H1 (cell line): Measurements from ENCODE around the gene SBF1. TPM values are rescaled to one million over a fixed set of nuclear protein-coding genes. Genes with fewer than 3 reads are reported as not detected.

Experiments used
- CTCF ChIA-PET: fragments of 300-600 bp; sonication (Branson Sonifier 250); formaldehyde crosslinking; loops from one replicate; lab custom pipeline; 2021; ENCODE audit not compliant: partially characterized antibody; lab: Charles Lee
- POLR2A ChIA-PET: fragments of 300-600 bp; sonication (Branson Sonifier 250); formaldehyde crosslinking; loops from one replicate; lab custom pipeline; 2021; ENCODE audit warnings: inconsistent platforms; ENCODE audit not compliant: partially characterized antibody; lab: Charles Lee
- DNase-seq, 2 experiments: peaks; one replicate each; pipeline versions ENCODE4 v3.0.0 to v3.0.0-alpha.2; 2010 to 2022; ENCODE audit warnings: low spot score in 2 of 2, low read depth in 1 of 2, mixed read lengths in 1 of 2
- FAIRE-seq: peaks from 2 replicates; lab custom pipeline; 2011; peaks lifted over from hg19 to GRCh38; lab: Jason Lieb, UNC
- H2AFZ ChIP-seq: 2 replicates; pipeline ENCODE4 v1.8.1; 2012; ENCODE audit warnings: low read length, inconsistent platforms
- H2AK5ac ChIP-seq: 2 replicates; pipeline ENCODE4 v1.6.1; 2013; ENCODE audit warnings: low read depth, low read length
- H2BK120ac ChIP-seq: replicated peaks from 2 replicates; pipeline ENCODE3; 2013; ENCODE audit warnings: low read depth, low read length, inconsistent platforms
- H2BK12ac ChIP-seq: 2 replicates; pipeline ENCODE4 v1.6.1; 2013; ENCODE audit warnings: low read depth, low read length
- H2BK15ac ChIP-seq: 2 replicates; pipeline ENCODE4 v1.6.1; 2013; ENCODE audit warnings: low read length
- H2BK20ac ChIP-seq: 2 replicates; pipeline ENCODE4 v1.6.1; 2013; ENCODE audit warnings: low read length
- H2BK5ac ChIP-seq: 2 replicates; pipeline ENCODE4 v1.6.1; 2013; ENCODE audit warnings: low read depth, low read length
- H3K14ac ChIP-seq: 2 replicates; pipeline ENCODE4 v1.6.1; 2013; ENCODE audit warnings: inconsistent platforms; ENCODE audit not compliant: insufficient read length
- H3K18ac ChIP-seq: 2 replicates; pipeline ENCODE4 v1.6.1; 2013; ENCODE audit warnings: low read length; ENCODE audit errors: extremely low read depth
- H3K23ac ChIP-seq: 2 replicates; pipeline ENCODE4 v1.6.1; 2013; ENCODE audit warnings: inconsistent platforms; ENCODE audit not compliant: insufficient read length
- H3K23me2 ChIP-seq: 2 replicates; pipeline ENCODE4 v1.6.1; 2013; ENCODE audit warnings: low read depth, low read length
- H3K27ac ChIP-seq: 2 replicates; pipeline ENCODE4 v1.6.1; 2011; ENCODE audit warnings: low read depth, low read length, inconsistent platforms
- H3K27me3 ChIP-seq, 4 experiments: replicated peaks in 1 of 4; 1 replicate in 1 of 4; 2 replicates in 3 of 4; pipeline versions ENCODE4 v1.6.1 to v1.8.1; 2011 to 2013; ENCODE audit warnings: low read length in 3 of 4, mild to moderate bottlenecking in 3 of 4, inconsistent platforms in 2 of 4, mixed read lengths in 2 of 4, moderate library complexity in 1 of 4; ENCODE audit not compliant: control insufficient read depth in 3 of 4, insufficient read depth in 3 of 4; ENCODE audit errors: extremely low read depth in 1 of 4
- H3K36me3 ChIP-seq, 4 experiments: 2 replicates each; pipeline versions ENCODE4 v1.6.1 to v1.8.1; 2011 to 2013; ENCODE audit warnings: mild to moderate bottlenecking in 4 of 4, low read length in 3 of 4, moderate library complexity in 2 of 4, control low read depth in 1 of 4, inconsistent platforms in 1 of 4; ENCODE audit not compliant: insufficient read depth in 4 of 4, control insufficient read depth in 2 of 4
- H3K4ac ChIP-seq: replicated peaks from 2 replicates; pipeline ENCODE3; 2013; ENCODE audit warnings: low read length, low read depth, mixed read lengths, inconsistent platforms; ENCODE audit not compliant: insufficient read length
- H3K4me1 ChIP-seq, 4 experiments: replicated peaks in 1 of 4; 1 replicate in 1 of 4; 2 replicates in 3 of 4; pipeline versions ENCODE4 v1.6.1 to v1.8.1; 2011 to 2013; ENCODE audit warnings: low read length in 3 of 4, inconsistent platforms in 2 of 4, mixed read lengths in 1 of 4; ENCODE audit not compliant: insufficient read depth in 4 of 4, control insufficient read depth in 3 of 4
- H3K4me2 ChIP-seq, 2 experiments: 2 replicates each; pipeline versions ENCODE4 v1.6.1 to v1.8.1; 2011 to 2013; ENCODE audit warnings: low read depth in 2 of 2, low read length in 2 of 2, control low read depth in 1 of 2, inconsistent platforms in 1 of 2, mild to moderate bottlenecking in 1 of 2; ENCODE audit not compliant: insufficient read depth in 1 of 2
- H3K4me3 ChIP-seq, 4 experiments: fragments of 200-600, 300-600 bp in 1 of 4; sonication (generic), shearing (Covaris generic), sonication (Bioruptor Twin) in 1 of 4; 2 replicates each; pipeline versions ENCODE4 v1.5.1 to v1.8.1; 2011 to 2016; ENCODE audit warnings: low read length in 4 of 4, low read depth in 3 of 4, control low read depth in 2 of 4, inconsistent platforms in 2 of 4, mild to moderate bottlenecking in 2 of 4, mixed read lengths in 1 of 4, moderate library complexity in 1 of 4; ENCODE audit not compliant: insufficient read depth in 2 of 4; ENCODE audit errors: extremely low read depth in 1 of 4
- H3K56ac ChIP-seq: replicated peaks from 2 replicates; pipeline ENCODE3; 2013; ENCODE audit warnings: low read depth, mild to moderate bottlenecking, mixed read lengths, low read length, inconsistent platforms; ENCODE audit not compliant: insufficient read length
- H3K79me1 ChIP-seq: 2 replicates; pipeline ENCODE4 v1.6.1; 2013; ENCODE audit warnings: low read depth, low read length, control low read depth
- H3K79me2 ChIP-seq, 2 experiments: 2 replicates each; pipeline versions ENCODE4 v1.6.1 to v1.8.1; 2012 to 2013; ENCODE audit warnings: low read length in 2 of 2, mild to moderate bottlenecking in 2 of 2, inconsistent platforms in 1 of 2; ENCODE audit not compliant: insufficient read depth in 2 of 2, control insufficient read depth in 1 of 2
- H3K9ac ChIP-seq, 4 experiments: replicated peaks in 1 of 4; 1 replicate in 1 of 4; 2 replicates in 3 of 4; pipeline versions ENCODE4 v1.6.1 to v1.8.1; 2011 to 2013; ENCODE audit warnings: low read depth in 3 of 4, low read length in 3 of 4, control low read depth in 2 of 4, mild to moderate bottlenecking in 2 of 4, moderate library complexity in 2 of 4, inconsistent platforms in 1 of 4; ENCODE audit errors: extremely low read depth in 1 of 4
- H3K9me3 ChIP-seq, 2 experiments: 2 replicates each; pipeline versions ENCODE4 v1.6.1 to v1.8.1; 2012 to 2013; ENCODE audit warnings: mild to moderate bottlenecking in 2 of 2, moderate library complexity in 2 of 2, control low read depth in 1 of 2, inconsistent platforms in 1 of 2, low read depth in 1 of 2, low read length in 1 of 2, mixed read lengths in 1 of 2; ENCODE audit not compliant: insufficient read depth in 2 of 2
- H4K20me1 ChIP-seq, 2 experiments: replicated peaks in 1 of 2; 2 replicates each; pipeline versions ENCODE3 to v1.8.1; 2011 to 2013; ENCODE audit warnings: inconsistent platforms in 2 of 2, low read length in 2 of 2, mild to moderate bottlenecking in 1 of 2; ENCODE audit not compliant: insufficient read depth in 2 of 2, control insufficient read depth in 1 of 2
- H4K5ac ChIP-seq: 2 replicates; pipeline ENCODE4 v1.6.1; 2013; ENCODE audit warnings: low read length, low read depth, mixed read lengths, inconsistent platforms; ENCODE audit not compliant: insufficient read length
- H4K8ac ChIP-seq: 2 replicates; pipeline ENCODE4 v1.8.0; 2013; ENCODE audit warnings: mild to moderate bottlenecking, moderate library complexity, low read length, inconsistent platforms; ENCODE audit not compliant: insufficient read depth; ENCODE audit errors: extremely low read depth
- H4K91ac ChIP-seq: replicated peaks from 2 replicates; pipeline ENCODE3; 2013; ENCODE audit warnings: low read length, mixed read lengths, inconsistent platforms; ENCODE audit not compliant: insufficient read length
- CBX8 ChIP-seq: fragments of 300-800, 300-1000 bp; sonication (generic); IDR thresholded peaks from 2 replicates; pipeline ENCODE4 v1.7.1; 2016; ENCODE audit warnings: low read depth, low read length, borderline replicate concordance
- CHD1 ChIP-seq: IDR thresholded peaks from 2 replicates; pipeline ENCODE4 v1.6.1; 2012; ENCODE audit warnings: low read depth, low read length, improper control_type of control experiment
- NANOG ChIP-seq: IDR thresholded peaks from 2 replicates; pipeline ENCODE4 v1.6.1; 2011; ENCODE audit warnings: low read length, low read depth, mild to moderate bottlenecking, inconsistent platforms; ENCODE audit not compliant: insufficient read depth, poor library complexity, severe bottlenecking
- SP1 ChIP-seq: IDR thresholded peaks from 2 replicates; pipeline ENCODE4 v1.6.1; 2011; ENCODE audit warnings: low read depth, low read length
- TCF12 ChIP-seq: IDR thresholded peaks from 2 replicates; pipeline ENCODE4 v1.6.1; 2011; ENCODE audit warnings: low read depth, mild to moderate bottlenecking, low read length
- ZNF274 ChIP-seq: IDR thresholded peaks from 2 replicates; pipeline ENCODE4 v1.7.0; 2012; ENCODE audit warnings: low read length, borderline replicate concordance; ENCODE audit errors: extremely low read depth
- WGBS, 2 experiments: shearing (Covaris generic) in 1 of 2; methylation state at CpG; one replicate each; pipeline versions ENCODE4 v1.1.6 to v1.1.7; 2013 to 2015; ENCODE audit warnings: low lambda C conversion rate in 2 of 2, mixed read lengths in 2 of 2, inconsistent platforms in 1 of 2, low coverage in 1 of 2, missing lambda C conversion rate in 1 of 2; ENCODE audit not compliant: insufficient replicate concordance in 2 of 2, insufficient coverage in 1 of 2, insufficient read length in 1 of 2; ENCODE audit errors: extremely low coverage in 1 of 2, missing lambda C conversion rate in 1 of 2; 5-methylcytosine and 5-hydroxymethylcytosine counted together
- polyA plus RNA-seq, 7 experiments: library from polyadenylated mRNA; depleted of rRNA in 3 of 7; stranded (reverse) in 5 of 7; unstranded in 2 of 7; fragments of >200 nt in 5 of 7; fragments of 200-250 nt in 2 of 7; gene quantifications; 1 replicate in 5 of 7; 2 replicates in 1 of 7; 4 replicates in 1 of 7; pipeline versions ENCODE4 v1.2.1 to v1.2.3, GENCODE V29; 2011 to 2013; ENCODE audit warnings: missing spikeins in 2 of 7, mixed read lengths in 2 of 7
- total RNA-seq: library from RNA; stranded (reverse); fragmentation: NEBNext Ultra II Directional; extraction: Animal tissue kit (Norgen Biotek cat#: 25700); gene quantifications from 2 replicates; pipeline ENCODE4 v1.2.1, GENCODE V29; 2021

Gene SBF1
- total and polyA plus RNA-seq, 2 of the 8 experiments (the other 6 are each of a cell fraction or from before 2014, with no cell fraction given): 29.1 to 71.5 TPM

DNA sequence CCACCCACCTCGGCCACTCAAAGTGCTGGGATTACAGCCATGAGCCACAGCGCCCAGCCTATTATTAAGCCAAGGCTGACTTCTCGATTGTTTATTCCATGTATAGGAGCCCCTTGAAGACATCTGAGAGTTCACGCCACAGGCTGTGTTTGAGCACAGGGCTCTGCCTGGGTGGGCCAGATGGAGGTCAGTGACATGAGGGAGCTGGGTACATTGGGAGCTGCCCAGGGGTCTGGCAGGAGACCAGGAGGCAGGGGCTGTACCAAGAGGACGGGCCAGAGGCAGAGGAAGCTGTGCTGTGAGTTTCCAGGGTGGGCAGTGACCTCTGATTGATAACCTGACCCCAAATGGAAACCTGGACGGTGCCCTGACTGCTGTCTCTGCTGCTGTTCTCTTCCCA lies 27.3 kb upstream of the SBF1 start:
- H3K27ac ChIP-seq: no peak overlapping the region
- no peak overlapping the region for H2AK5ac ChIP-seq
- DNase-seq (no peak), FAIRE-seq (no peak)
- no peak overlapping the region for H3K14ac ChIP-seq
- no peaks in the 10 kb centered on the region for H3K79me2 ChIP-seq
- H3K4me3 ChIP-seq: no peak overlapping the region
- no peak overlapping the region for H2BK12ac ChIP-seq
- ChIA-PET CTCF (interaction anchor here (0.7 to 2.7 kb wide), 7 partner anchors 10 to 190 kb away, joined by 3 to 11 read pairs (median 4); partner anchors contain the start of gene MIOX), POLR2A (interaction anchor here (1.1 to 3.4 kb wide), 2 partner anchors 11 to 18 kb away, joined by 3 to 21 read pairs; no protein-coding TSS in a partner anchor)
- 86% methylated on average over 6 of the region's 6 CpGs; no CpG with 5 or more reads in 1 of the 2 experiments for WGBS, 2 experiments
- no peak for TF ChIP-seq CBX8
- TF ChIP-seq ZNF274: no peak
- TF ChIP-seq TCF12: no peak
- TF ChIP-seq NANOG: no peak
- TF ChIP-seq SP1: no peak
- no peak for TF ChIP-seq CHD1
- H3K18ac ChIP-seq: no peak overlapping the region
- peaks cover 3% of the 10 kb centered on the region; the same call in 1 of the 2 replicates for H3K79me1 ChIP-seq
- H3K56ac ChIP-seq: no peak overlapping the region
- no peak overlapping the region for H3K4me2 ChIP-seq
- no peak overlapping the region for H2BK15ac ChIP-seq
- H2BK5ac ChIP-seq: no peak overlapping the region
- no peak overlapping the region for H2BK20ac ChIP-seq
- H3K4me1 ChIP-seq: peaks cover 0 to 8% (median 4%) of the 10 kb centered on the region in 4 experiments; a peak in 5 of 7 replicates
- no peak overlapping the region for H3K9ac ChIP-seq
- no peak overlapping the region for H3K23ac ChIP-seq
- H4K8ac ChIP-seq: no peak overlapping the region
- no peak overlapping the region for H4K5ac ChIP-seq
- H2AFZ ChIP-seq: no peak overlapping the region
- no peaks in the 10 kb centered on the region for H3K27me3 ChIP-seq
- peaks cover 5% of the 10 kb centered on the region; the same call in 1 of the 2 replicates for H3K23me2 ChIP-seq
- no peak overlapping the region for H2BK120ac ChIP-seq
- peaks cover 0 to 15% (median 0%) of the 10 kb centered on the region in 4 experiments; a peak in 2 of 8 replicates for H3K36me3 ChIP-seq
- peaks cover 0 to 13% of the 10 kb centered on the region in 2 experiments for H4K20me1 ChIP-seq
- no peaks in the 10 kb centered on the region for H3K9me3 ChIP-seq
- H4K91ac ChIP-seq: no peak overlapping the region
- no peak overlapping the region for H3K4ac ChIP-seq
